Measurements from ENCODE around the gene IL10RB. TPM values are rescaled to one million over a fixed set of nuclear protein-coding genes. Genes with fewer than 3 reads are reported as not detected.

Gene IL10RB
- total RNA-seq, 4 donors from 2014 or later: 33.5 to 58.3 (median 39.1) TPM

DNA sequence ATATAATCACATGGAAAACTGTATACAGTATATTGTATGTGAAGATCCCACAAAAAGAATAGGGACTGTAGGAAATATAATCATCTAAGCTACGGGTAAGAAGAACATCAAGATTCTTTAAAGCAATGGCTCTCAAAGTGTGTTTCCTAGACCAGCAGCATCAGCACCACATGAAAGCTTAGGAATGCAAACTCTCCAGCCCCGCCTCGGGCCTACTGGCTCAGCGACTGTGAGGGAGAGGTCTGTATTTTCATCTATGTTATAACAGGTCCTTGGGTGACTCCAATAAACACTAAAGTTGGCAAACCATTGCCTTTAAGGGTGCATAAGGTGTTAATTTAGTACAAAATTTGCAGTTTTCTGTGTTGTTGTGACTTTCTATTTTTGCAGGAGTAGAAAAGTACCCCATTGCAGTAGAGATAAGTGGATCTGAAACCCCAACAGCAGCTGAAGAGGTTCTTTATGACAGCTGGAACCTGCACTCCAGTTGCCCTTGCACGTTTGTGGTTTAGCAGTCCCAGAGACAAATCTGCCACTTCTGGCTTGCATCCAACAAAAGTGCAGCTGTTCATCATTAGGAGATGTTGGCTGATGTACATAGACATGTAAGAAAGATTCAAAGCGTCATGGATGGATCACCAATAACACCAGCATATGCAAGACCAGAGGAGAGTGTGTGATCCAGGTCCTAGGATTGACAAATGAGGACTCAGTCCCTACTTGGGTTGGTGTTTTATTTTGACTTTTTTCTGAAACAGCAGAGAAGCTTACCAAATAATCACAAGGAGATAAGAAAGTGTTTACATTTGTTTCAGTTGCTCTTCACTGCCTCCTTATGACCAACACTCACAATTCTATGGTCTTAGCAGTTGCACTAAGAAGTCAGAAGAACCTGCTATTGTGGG is 42.7 kb downstream of the IL10RB start:
- DNase-seq (ENCODE audit: low spot score) (no peak), ATAC-seq (ENCODE audit: low FRiP score) (no peak)
- TF ChIP-seq, protein P1, sequence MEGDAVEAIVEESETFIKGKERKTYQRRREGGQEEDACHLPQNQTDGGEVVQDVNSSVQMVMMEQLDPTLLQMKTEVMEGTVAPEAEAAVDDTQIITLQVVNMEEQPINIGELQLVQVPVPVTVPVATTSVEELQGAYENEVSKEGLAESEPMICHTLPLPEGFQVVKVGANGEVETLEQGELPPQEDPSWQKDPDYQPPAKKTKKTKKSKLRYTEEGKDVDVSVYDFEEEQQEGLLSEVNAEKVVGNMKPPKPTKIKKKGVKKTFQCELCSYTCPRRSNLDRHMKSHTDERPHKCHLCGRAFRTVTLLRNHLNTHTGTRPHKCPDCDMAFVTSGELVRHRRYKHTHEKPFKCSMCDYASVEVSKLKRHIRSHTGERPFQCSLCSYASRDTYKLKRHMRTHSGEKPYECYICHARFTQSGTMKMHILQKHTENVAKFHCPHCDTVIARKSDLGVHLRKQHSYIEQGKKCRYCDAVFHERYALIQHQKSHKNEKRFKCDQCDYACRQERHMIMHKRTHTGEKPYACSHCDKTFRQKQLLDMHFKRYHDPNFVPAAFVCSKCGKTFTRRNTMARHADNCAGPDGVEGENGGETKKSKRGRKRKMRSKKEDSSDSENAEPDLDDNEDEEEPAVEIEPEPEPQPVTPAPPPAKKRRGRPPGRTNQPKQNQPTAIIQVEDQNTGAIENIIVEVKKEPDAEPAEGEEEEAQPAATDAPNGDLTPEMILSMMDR (IDR thresholded peaks at IDR 0.05): no peak

DNA sequence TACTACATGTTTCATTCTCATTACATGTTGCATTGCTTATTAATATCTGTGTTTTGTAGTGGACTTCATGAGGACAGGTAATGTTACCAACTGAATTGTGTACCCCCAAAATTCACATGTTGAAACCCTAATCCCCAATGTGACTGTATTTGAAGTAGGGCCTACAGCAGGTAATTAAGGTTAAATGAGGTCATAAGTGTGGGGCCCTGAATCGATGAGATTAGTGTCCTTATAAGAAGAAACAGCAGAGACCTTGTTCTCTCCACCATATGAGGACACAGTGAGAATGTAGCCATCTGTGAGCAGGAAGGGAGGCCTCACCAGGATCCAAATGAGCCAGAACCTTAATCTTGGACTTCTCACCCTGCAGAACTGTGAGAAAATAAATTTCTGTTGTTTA is 43.6 kb downstream of the IL10RB start:
- TF ChIP-seq, protein P1 (IDR thresholded peaks at IDR 0.05): no peak
- no peak for DNase-seq (ENCODE audit: low spot score)
- ATAC-seq (ENCODE audit: low FRiP score): no peak

DNA sequence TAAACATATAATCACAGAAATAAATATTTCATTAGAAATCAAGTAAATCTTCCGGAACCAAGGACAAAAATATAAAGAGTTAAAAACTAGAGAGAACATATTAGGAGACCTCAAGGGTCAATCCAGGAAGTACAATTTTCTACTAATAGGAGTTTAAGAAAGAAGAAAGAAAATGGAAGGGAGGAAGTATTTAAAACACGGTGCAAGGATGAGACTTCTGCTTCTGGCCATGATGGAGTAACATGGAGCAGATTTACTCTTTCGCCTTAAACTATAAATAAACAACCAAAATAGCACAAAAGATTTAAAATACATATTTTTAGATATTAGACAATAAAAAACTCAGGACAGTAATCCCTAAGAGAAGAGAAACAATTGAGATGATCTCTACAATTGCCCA is 46.0 kb downstream of the IL10RB start:
- ATAC-seq (ENCODE audit: low FRiP score) (no peak), DNase-seq (ENCODE audit: low spot score) (no peak)
- TF ChIP-seq, protein P1 (IDR thresholded peaks at IDR 0.05): no peak

DNA sequence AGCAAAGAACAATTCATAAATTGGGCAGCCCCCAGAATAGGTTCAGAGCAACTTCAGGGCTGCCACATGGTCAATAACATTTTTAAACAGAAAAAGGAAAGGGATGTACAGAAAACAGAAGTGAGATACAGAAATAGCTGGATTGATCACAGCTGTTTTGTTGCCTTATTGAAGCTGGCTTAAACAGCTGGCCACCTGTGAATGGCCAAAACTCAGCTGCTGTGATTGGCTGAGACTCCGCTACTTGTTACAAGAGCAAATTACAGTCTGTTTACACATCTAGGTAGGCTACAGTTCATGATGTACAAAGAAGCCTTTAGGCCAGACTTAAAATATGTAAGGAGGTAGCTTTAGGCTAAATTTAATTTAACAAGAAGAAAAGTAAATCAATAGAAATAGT is 47.0 kb downstream of the IL10RB start:
- no peak for DNase-seq (ENCODE audit: low spot score)
- TF ChIP-seq, protein P1 (IDR thresholded peaks at IDR 0.05): no peak
- ATAC-seq (ENCODE audit: low FRiP score): no peak

DNA sequence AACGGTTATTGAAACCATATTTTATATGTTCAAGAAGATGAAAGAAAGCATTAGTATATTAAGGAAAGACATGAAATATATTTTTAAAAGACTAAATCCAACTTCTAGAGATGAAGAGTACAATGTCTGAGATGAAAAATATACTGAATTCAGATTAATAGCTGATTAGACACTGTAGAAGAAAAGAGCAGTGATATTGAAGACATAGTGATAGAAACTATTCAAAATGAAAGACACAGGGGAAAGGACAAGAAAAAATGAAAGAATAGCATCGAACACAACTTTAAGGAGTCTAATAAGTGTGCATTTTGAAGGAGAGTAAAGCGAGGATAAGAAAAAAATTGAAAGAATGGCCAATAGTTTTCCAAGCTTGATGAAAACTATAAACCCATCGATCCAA is 47.4 kb downstream of the IL10RB start:
- TF ChIP-seq, protein P1 (IDR thresholded peaks at IDR 0.05): no peak
- DNase-seq (ENCODE audit: low spot score) (no peak), ATAC-seq (ENCODE audit: low FRiP score) (no peak)

DNA sequence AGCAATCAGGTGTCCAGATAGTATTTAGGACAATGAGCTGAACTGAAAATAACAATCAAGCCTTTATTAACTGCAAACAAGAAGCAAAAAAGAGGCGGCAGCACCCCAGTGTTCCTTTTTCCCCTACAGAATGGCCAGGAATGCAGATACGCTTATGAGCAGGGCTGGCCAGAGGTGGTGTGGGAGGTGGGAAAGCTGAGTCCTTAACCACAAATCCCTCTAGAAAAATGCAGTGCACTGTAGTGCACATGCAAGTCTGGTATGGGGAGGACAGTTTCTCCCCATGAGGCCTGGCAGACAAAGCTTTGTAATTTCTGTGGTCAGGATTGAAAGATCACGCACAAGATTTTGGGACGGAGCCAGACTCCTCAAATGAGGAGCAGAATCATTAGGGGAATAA is 47.9 kb downstream of the IL10RB start:
- TF ChIP-seq, protein P1 (IDR thresholded peaks at IDR 0.05): no peak
- no peak for ATAC-seq (ENCODE audit: low FRiP score)
- DNase-seq (ENCODE audit: low spot score): no peak

All from omental fat pad (tissue), 4 donors.